ENCODE measurements around the gene PAFAH2. TPM values are rescaled to one million over a fixed set of nuclear protein-coding genes. Genes with fewer than 3 reads are reported as not detected.

Gene PAFAH2
- polyA plus RNA-seq, 1 of the 3 experiments (the other 2 are of a cell fraction) = 10.8 TPM

- Histone ChIP-seq H3K27me3 (ENCODE audit: insufficient read depth) (no peaks in the 10 kb centered on the region), H3K9me2 (no peaks in the 10 kb centered on the region), H3K27ac (ENCODE audit: low read depth in 2 of 2, low read length in 1 of 2) (no peak overlapping the region), H3K4me2 (no peak overlapping the region), H3K79me2 (ENCODE audit: insufficient read depth) (no peaks in the 10 kb centered on the region), H3F3A (replicated peaks; ENCODE audit: insufficient read depth) (no peaks in the 10 kb centered on the region), H3K36me3 (replicated peaks in 1 of 2; ENCODE audit: control insufficient read depth in 1 of 2, insufficient read depth in 2 of 2, low read length in 1 of 2) (no peaks in the 10 kb centered on the region), H3K4me1 (ENCODE audit: control insufficient read depth in 1 of 2, insufficient read depth in 2 of 2, low read depth in 1 of 2, low read length in 1 of 2) (peaks cover 0 to 10% of the 10 kb centered on the region in 2 experiments; a peak in 2 of 4 replicates), H3K4me3 (ENCODE audit: low read depth in 2 of 2, low read length in 1 of 2) (no peak overlapping the region), H3K9ac (no peak overlapping the region), H4K20me1 (ENCODE audit: insufficient read depth) (no peaks in the 10 kb centered on the region), H3K9me3 (no peaks in the 10 kb centered on the region), H2AFZ (ENCODE audit: low read depth) (no peak overlapping the region)
- no peak for DNase-seq
- ChIA-PET POLR2A (no interaction called here), CTCF (interaction anchor here (0.7 to 14.4 kb wide), 4 partner anchors 18 to 183 kb away, joined by 3 to 344 read pairs (median 4); partner anchors contain the start of genes EXTL1 and STMN1)
- WGBS (ENCODE audit: low lambda C conversion rate) = 84% methylated on average over 4 of the region's 4 CpGs
- TF ChIP-seq YY1 (IDR thresholded peaks at IDR 0.05; ENCODE audit: low read depth) (no peak), GATA2 (CRISPR knock-in tag; IDR thresholded peaks at IDR 0.05) (no peak), ELF1 (IDR thresholded peaks at IDR 0.05) (no peak), NRF1 (IDR thresholded peaks at IDR 0.05; ENCODE audit: low read depth, low read length) (no peak), RXRA (IDR thresholded peaks at IDR 0.05; ENCODE audit: borderline replicate concordance, low read depth) (no peak), RAD21 (IDR thresholded peaks at IDR 0.05; ENCODE audit: low read length) (no peak)
- TF ChIP-seq, protein P1, sequence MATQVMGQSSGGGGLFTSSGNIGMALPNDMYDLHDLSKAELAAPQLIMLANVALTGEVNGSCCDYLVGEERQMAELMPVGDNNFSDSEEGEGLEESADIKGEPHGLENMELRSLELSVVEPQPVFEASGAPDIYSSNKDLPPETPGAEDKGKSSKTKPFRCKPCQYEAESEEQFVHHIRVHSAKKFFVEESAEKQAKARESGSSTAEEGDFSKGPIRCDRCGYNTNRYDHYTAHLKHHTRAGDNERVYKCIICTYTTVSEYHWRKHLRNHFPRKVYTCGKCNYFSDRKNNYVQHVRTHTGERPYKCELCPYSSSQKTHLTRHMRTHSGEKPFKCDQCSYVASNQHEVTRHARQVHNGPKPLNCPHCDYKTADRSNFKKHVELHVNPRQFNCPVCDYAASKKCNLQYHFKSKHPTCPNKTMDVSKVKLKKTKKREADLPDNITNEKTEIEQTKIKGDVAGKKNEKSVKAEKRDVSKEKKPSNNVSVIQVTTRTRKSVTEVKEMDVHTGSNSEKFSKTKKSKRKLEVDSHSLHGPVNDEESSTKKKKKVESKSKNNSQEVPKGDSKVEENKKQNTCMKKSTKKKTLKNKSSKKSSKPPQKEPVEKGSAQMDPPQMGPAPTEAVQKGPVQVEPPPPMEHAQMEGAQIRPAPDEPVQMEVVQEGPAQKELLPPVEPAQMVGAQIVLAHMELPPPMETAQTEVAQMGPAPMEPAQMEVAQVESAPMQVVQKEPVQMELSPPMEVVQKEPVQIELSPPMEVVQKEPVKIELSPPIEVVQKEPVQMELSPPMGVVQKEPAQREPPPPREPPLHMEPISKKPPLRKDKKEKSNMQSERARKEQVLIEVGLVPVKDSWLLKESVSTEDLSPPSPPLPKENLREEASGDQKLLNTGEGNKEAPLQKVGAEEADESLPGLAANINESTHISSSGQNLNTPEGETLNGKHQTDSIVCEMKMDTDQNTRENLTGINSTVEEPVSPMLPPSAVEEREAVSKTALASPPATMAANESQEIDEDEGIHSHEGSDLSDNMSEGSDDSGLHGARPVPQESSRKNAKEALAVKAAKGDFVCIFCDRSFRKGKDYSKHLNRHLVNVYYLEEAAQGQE (IDR thresholded peaks at IDR 0.05; ENCODE audit: low read depth, low read length) = no peak
- TF ChIP-seq, protein P2, sequence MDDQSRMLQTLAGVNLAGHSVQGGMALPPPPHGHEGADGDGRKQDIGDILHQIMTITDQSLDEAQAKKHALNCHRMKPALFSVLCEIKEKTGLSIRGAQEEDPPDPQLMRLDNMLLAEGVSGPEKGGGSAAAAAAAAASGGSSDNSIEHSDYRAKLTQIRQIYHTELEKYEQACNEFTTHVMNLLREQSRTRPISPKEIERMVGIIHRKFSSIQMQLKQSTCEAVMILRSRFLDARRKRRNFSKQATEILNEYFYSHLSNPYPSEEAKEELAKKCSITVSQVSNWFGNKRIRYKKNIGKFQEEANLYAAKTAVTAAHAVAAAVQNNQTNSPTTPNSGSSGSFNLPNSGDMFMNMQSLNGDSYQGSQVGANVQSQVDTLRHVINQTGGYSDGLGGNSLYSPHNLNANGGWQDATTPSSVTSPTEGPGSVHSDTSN (IDR thresholded peaks at IDR 0.05) = no peak
- TF ChIP-seq, protein P3, sequence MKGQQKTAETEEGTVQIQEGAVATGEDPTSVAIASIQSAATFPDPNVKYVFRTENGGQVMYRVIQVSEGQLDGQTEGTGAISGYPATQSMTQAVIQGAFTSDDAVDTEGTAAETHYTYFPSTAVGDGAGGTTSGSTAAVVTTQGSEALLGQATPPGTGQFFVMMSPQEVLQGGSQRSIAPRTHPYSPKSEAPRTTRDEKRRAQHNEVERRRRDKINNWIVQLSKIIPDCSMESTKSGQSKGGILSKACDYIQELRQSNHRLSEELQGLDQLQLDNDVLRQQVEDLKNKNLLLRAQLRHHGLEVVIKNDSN (IDR thresholded peaks at IDR 0.05; ENCODE audit: borderline replicate concordance, low read depth) = no peak
These were observed 5.4 kb upstream of the PAFAH2 start for GRCh38 chr1:26003262-26003661.

DNA sequence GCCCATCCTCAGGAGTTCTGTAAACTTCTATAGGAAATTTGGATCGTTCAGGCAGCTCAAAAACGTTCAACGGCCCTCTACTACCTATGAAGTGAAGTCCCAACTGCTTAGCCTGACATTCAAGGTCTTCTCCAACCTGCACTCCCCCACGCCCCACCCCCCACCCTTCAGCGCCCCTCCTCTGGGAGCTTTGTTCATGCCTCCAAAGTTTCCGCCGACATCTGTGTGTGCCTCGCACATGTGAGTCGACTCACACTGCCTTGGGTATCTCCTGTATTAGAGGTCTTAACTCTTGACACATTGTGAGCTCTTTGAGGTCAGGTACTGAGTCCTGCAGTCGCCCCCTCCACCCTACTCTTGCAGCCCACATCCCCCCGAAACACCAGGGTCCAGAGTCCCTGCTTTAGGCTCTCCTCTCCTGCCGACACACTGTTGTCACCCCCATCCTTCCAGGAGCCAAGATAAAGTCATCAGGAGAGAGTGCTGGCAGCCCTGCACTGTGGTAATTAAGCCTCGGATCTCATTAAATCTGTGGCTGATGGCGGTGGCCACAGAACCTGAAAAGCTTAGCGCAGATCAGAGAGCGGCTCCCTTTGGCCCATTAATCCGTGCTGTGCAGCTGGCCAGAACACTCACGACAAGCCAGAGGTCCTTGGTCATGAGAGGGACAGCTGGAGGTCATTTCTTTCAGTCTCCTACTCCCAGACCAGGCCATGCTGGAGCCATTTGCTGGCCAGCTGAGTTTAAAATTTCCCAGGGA is 1.4 kb upstream of the PAFAH2 start:
- no peaks in the 10 kb centered on the region for H3K36me3 ChIP-seq (replicated peaks in 1 of 2; ENCODE audit: control insufficient read depth in 1 of 2, insufficient read depth in 2 of 2, low read length in 1 of 2)
- H3F3A ChIP-seq (replicated peaks; ENCODE audit: insufficient read depth) = no peaks in the 10 kb centered on the region
- TF ChIP-seq POLR2AphosphoS5 (IDR thresholded peaks at IDR 0.05; ENCODE audit: low read depth, low read length) = no peak
- no peak for TF ChIP-seq RCOR1 (IDR thresholded peaks at IDR 0.05; ENCODE audit: low read length)
- TF ChIP-seq GATA2 (CRISPR knock-in tag; IDR thresholded peaks at IDR 0.05) = no peak
- no peak for TF ChIP-seq MEF2A (IDR thresholded peaks at IDR 0.05; ENCODE audit: borderline replicate concordance, low read depth)
- no peak for TF ChIP-seq NRF1 (IDR thresholded peaks at IDR 0.05; ENCODE audit: low read depth, low read length)
- no peak for TF ChIP-seq MXI1 (IDR thresholded peaks at IDR 0.05; ENCODE audit: low read depth, low read length)
- no peak for TF ChIP-seq GABPA (IDR thresholded peaks at IDR 0.05; ENCODE audit: low read depth)
- TF ChIP-seq, protein P2 (IDR thresholded peaks at IDR 0.05) = no peak
- TF ChIP-seq SIN3A (IDR thresholded peaks at IDR 0.05; ENCODE audit: borderline replicate concordance, low read depth, low read length) = no peak
- TF ChIP-seq, protein P4, sequence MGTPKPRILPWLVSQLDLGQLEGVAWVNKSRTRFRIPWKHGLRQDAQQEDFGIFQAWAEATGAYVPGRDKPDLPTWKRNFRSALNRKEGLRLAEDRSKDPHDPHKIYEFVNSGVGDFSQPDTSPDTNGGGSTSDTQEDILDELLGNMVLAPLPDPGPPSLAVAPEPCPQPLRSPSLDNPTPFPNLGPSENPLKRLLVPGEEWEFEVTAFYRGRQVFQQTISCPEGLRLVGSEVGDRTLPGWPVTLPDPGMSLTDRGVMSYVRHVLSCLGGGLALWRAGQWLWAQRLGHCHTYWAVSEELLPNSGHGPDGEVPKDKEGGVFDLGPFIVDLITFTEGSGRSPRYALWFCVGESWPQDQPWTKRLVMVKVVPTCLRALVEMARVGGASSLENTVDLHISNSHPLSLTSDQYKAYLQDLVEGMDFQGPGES (IDR thresholded peaks at IDR 0.05; ENCODE audit: low read depth, low read length) = no peak
- TF ChIP-seq, protein P3 (IDR thresholded peaks at IDR 0.05; ENCODE audit: borderline replicate concordance, low read depth) = no peak
- CTCF ChIA-PET = interaction anchor here (0.7 to 14.4 kb wide), 11 partner anchors 10 to 162 kb away, joined by 3 to 344 read pairs (median 3); partner anchors contain the start of genes EXTL1, PAQR7 and STMN1
- H3K9me3 ChIP-seq = no peaks in the 10 kb centered on the region
- POLR2A ChIA-PET = interaction anchor here (1.4 to 1.5 kb wide), 2 partner anchors 96 to 104 kb away, joined by 3 to 9 read pairs; no protein-coding TSS in a partner anchor
- peaks cover 19% of the 10 kb centered on the region for H3K79me2 ChIP-seq (ENCODE audit: insufficient read depth)
- H3K9me2 ChIP-seq = no peaks in the 10 kb centered on the region
- H3K4me3 ChIP-seq (ENCODE audit: low read depth in 2 of 2, low read length in 1 of 2) = no peak overlapping the region
- H3K4me2 ChIP-seq = no peak overlapping the region
- peak overlapping the region; percentile 98; the same call in 1 of the 2 replicates for H2AFZ ChIP-seq (ENCODE audit: low read depth)
- no peak overlapping the region for H3K9ac ChIP-seq
- peaks cover 5 to 16% of the 10 kb centered on the region in 2 experiments; a peak in 3 of 4 replicates for H3K4me1 ChIP-seq (ENCODE audit: control insufficient read depth in 1 of 2, insufficient read depth in 2 of 2, low read depth in 1 of 2, low read length in 1 of 2)
- H3K27me3 ChIP-seq (ENCODE audit: insufficient read depth) = no peaks in the 10 kb centered on the region
- no peak for DNase-seq
- no peaks in the 10 kb centered on the region for H4K20me1 ChIP-seq (ENCODE audit: insufficient read depth)
- H3K27ac ChIP-seq (ENCODE audit: low read depth in 2 of 2, low read length in 1 of 2) = no peak overlapping the region
- 93% methylated on average over 18 of the region's 18 CpGs for WGBS (ENCODE audit: low lambda C conversion rate)

All from SK-N-SH (cell line).